Neural progenitor cell (in vitro differentiated cells): ENCODE measurements around the gene ADCY9. TPM values are rescaled to one million over a fixed set of nuclear protein-coding genes. Genes with fewer than 3 reads are reported as not detected.

Source experiments
- DNase-seq: peaks from one replicate; pipeline ENCODE4 v3.0.0-alpha.2; 2016; ENCODE audit warnings: low spot score
- H2AFZ ChIP-seq: fragments of 200-600 bp; sonication (generic); replicated peaks from 2 replicates; pipeline ENCODE4 v1.6.1; 2016; ENCODE audit warnings: antibody characterized with exemption
- H3F3A ChIP-seq: fragments of 200-600 bp; sonication (generic); 2 replicates; pipeline ENCODE4 v1.6.1; 2016; ENCODE audit warnings: antibody characterized with exemption, low read depth
- H3K27ac ChIP-seq: fragments of 200-600 bp; sonication (generic); 2 replicates; pipeline ENCODE4 v1.5.1; 2016; ENCODE audit warnings: mild to moderate bottlenecking
- H3K27me3 ChIP-seq: fragments of 200-600 bp; sonication (generic); 2 replicates; pipeline ENCODE4 v1.6.1; 2016; ENCODE audit warnings: mild to moderate bottlenecking, moderate library complexity
- H3K36me3 ChIP-seq: fragments of 200-600 bp; sonication (generic); 2 replicates; pipeline ENCODE4 v1.5.1; 2016
- H3K4me1 ChIP-seq: fragments of 200-600 bp; sonication (generic); 2 replicates; pipeline ENCODE4 v1.6.1; 2016; ENCODE audit warnings: mixed run types
- H3K4me2 ChIP-seq: fragments of 200-600 bp; sonication (generic); 2 replicates; pipeline ENCODE4 v1.6.1; 2016
- H3K4me3 ChIP-seq: fragments of 200-600 bp; sonication (generic); 2 replicates; pipeline ENCODE4 v1.5.1; 2016
- H3K79me2 ChIP-seq: fragments of 200-600 bp; sonication (generic); 2 replicates; pipeline ENCODE4 v1.6.1; 2016; ENCODE audit warnings: low read depth
- H3K9ac ChIP-seq: fragments of 200-600 bp; sonication (generic); 2 replicates; pipeline ENCODE4 v1.6.1; 2016
- H3K9me3 ChIP-seq: fragments of 200-600 bp; sonication (generic); 2 replicates; pipeline ENCODE4 v1.5.1; 2016; ENCODE audit warnings: low read depth
- H4K20me1 ChIP-seq: fragments of 200-600 bp; sonication (generic); 2 replicates; pipeline ENCODE4 v1.6.1; 2016; ENCODE audit warnings: low read depth
- H3K27ac Mint-ChIP-seq: 3 replicates; pipeline ENCODE4 v1.8.0; 2021; ENCODE audit warnings: mixed read lengths
- H3K27me3 Mint-ChIP-seq: 2 replicates; pipeline ENCODE4 v1.8.0; 2022; ENCODE audit warnings: low read depth, mild to moderate bottlenecking, inconsistent platforms, moderate library complexity, mixed read lengths; ENCODE audit not compliant: insufficient read depth
- H3K36me3 Mint-ChIP-seq: 3 replicates; pipeline ENCODE4 v1.8.0; 2021; ENCODE audit warnings: mixed read lengths
- H3K4me1 Mint-ChIP-seq: 3 replicates; pipeline ENCODE4 v1.8.0; 2021; ENCODE audit warnings: mixed read lengths
- H3K4me3 Mint-ChIP-seq: 3 replicates; pipeline ENCODE4 v1.8.0; 2021; ENCODE audit warnings: mild to moderate bottlenecking, moderate library complexity, mixed read lengths
- H3K9me3 Mint-ChIP-seq: 3 replicates; pipeline ENCODE4 v1.8.0; 2020; ENCODE audit warnings: mixed read lengths
- EZH2 ChIP-seq: fragments of 200-600 bp; sonication (generic); IDR thresholded peaks from 2 replicates; pipeline ENCODE4 v1.6.1; 2017; ENCODE audit warnings: antibody characterized with exemption, mild to moderate bottlenecking, moderate library complexity
- EZH2phosphoT487 ChIP-seq: fragments of 200-600 bp; sonication (generic); IDR thresholded peaks from 2 replicates; pipeline ENCODE4 v1.6.1; 2017; ENCODE audit warnings: antibody characterized with exemption
- total RNA-seq: library from RNA; depleted of rRNA; stranded (reverse); fragments of >200 nt; gene quantifications from 2 replicates; pipeline ENCODE4 v1.2.3, GENCODE V29; 2015; ENCODE audit warnings: low replicate concordance
- TF ChIP-seq, protein P1 (sequence below): fragments of 200-600 bp; sonication (generic); IDR thresholded peaks from 2 replicates; pipeline ENCODE4 v1.5.1; 2017; ENCODE audit warnings: antibody characterized with exemption, mild to moderate bottlenecking

ADCY9 gene
- total RNA-seq, 1 donor from 2014 or later: 1.2 TPM

DNA sequence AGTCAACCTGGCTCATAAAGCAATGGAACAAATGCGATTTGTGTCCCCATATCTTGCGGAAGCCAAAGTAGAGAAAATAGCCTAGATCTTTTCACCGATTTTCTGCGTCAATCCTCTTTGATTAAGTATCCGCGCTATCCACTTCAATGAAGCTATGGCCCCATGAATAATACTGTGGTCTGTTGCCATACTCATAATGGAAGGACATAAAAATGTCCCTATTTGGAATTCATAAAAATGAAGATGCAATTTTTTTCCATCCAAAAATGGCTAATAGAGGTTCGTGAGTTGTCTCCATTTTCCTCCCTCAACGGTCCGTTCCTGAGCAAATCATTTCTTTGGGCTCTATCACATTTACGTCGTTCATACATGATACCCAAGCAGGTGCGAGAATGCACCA lies 25.4 kb upstream of the ADCY9 start:
- Histone ChIP-seq H3K4me1 (no peaks in the 10 kb centered on the region), H3K9ac (no peak overlapping the region), H3K79me2 (no peaks in the 10 kb centered on the region), H3K4me3 (no peak overlapping the region), H4K20me1 (no peaks in the 10 kb centered on the region), H3K9me3 (no peaks in the 10 kb centered on the region), H3K4me2 (no peak overlapping the region), H2AFZ (no peak overlapping the region), H3K27me3 (no peaks in the 10 kb centered on the region), H3K27ac (no peak overlapping the region), H3F3A (no peaks in the 10 kb centered on the region), H3K36me3 (no peaks in the 10 kb centered on the region)
- H3K27ac Mint-ChIP-seq: no peak overlapping the region
- no peak overlapping the region for H3K4me3 Mint-ChIP-seq
- TF ChIP-seq EZH2phosphoT487 (no peak), EZH2 (no peak)
- TF ChIP-seq, protein P1, sequence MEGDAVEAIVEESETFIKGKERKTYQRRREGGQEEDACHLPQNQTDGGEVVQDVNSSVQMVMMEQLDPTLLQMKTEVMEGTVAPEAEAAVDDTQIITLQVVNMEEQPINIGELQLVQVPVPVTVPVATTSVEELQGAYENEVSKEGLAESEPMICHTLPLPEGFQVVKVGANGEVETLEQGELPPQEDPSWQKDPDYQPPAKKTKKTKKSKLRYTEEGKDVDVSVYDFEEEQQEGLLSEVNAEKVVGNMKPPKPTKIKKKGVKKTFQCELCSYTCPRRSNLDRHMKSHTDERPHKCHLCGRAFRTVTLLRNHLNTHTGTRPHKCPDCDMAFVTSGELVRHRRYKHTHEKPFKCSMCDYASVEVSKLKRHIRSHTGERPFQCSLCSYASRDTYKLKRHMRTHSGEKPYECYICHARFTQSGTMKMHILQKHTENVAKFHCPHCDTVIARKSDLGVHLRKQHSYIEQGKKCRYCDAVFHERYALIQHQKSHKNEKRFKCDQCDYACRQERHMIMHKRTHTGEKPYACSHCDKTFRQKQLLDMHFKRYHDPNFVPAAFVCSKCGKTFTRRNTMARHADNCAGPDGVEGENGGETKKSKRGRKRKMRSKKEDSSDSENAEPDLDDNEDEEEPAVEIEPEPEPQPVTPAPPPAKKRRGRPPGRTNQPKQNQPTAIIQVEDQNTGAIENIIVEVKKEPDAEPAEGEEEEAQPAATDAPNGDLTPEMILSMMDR: no peak
- H3K36me3 Mint-ChIP-seq: no peaks in the 10 kb centered on the region
- peaks cover 3% of the 10 kb centered on the region for H3K27me3 Mint-ChIP-seq
- H3K4me1 Mint-ChIP-seq: no peaks in the 10 kb centered on the region
- H3K9me3 Mint-ChIP-seq: no peaks in the 10 kb centered on the region
- no peak for DNase-seq

DNA sequence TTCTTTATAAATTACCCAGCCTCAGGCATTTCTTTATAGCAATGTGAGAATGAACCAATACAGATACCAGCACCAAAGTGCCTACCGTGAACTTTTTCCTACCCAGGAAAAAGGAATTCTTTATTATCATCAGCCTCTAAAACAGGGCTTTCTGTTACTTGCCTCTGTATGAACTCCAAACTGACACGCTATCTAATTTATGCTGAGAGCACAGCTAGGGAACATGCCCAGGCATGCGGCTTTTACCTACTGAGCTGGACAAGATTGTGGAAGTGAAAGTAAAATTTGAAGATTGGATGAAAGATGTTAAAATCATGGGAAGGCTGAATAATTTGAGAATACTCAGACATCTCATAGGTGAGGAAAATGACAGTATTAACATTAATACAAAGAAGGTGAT lies 24.4 kb upstream of the ADCY9 start:
- no peak overlapping the region for H3K9ac ChIP-seq
- no peak overlapping the region for H2AFZ ChIP-seq
- H3K79me2 ChIP-seq: no peaks in the 10 kb centered on the region
- TF ChIP-seq, protein P1: no peak
- TF ChIP-seq EZH2: no peak
- no peak for TF ChIP-seq EZH2phosphoT487
- H3K27me3 ChIP-seq: no peaks in the 10 kb centered on the region
- Mint-ChIP-seq H3K9me3 (no peaks in the 10 kb centered on the region), H3K36me3 (no peaks in the 10 kb centered on the region), H3K27ac (no peak overlapping the region), H3K27me3 (peaks cover 3% of the 10 kb centered on the region), H3K4me1 (no peaks in the 10 kb centered on the region), H3K4me3 (no peak overlapping the region)
- no peaks in the 10 kb centered on the region for H3F3A ChIP-seq
- no peaks in the 10 kb centered on the region for H4K20me1 ChIP-seq
- no peak for DNase-seq
- H3K4me3 ChIP-seq: no peak overlapping the region
- H3K36me3 ChIP-seq: no peaks in the 10 kb centered on the region
- no peak overlapping the region for H3K27ac ChIP-seq
- H3K4me1 ChIP-seq: no peaks in the 10 kb centered on the region
- H3K4me2 ChIP-seq: no peak overlapping the region
- H3K9me3 ChIP-seq: no peaks in the 10 kb centered on the region

DNA sequence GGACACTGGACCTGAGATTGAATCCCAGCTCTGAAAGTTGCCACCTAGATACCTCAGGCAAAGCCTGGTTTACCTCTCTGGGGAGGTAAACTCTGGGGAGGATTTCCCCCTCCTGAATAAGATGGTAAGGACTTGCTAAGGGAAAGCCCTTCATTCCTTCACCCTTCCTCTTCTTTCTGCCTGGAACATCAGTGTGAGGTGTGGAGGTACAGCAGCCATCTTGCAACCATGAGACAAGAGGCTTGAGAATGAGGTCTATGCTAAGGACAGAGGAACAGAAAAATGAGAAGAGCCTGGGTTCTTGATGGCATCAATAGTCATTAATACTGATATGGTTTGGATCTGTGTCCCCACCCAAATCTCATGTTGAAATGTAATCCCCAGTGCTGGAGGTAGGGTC lies 23.7 kb upstream of the ADCY9 start:
- H3K27me3 ChIP-seq: no peaks in the 10 kb centered on the region
- H3K4me2 ChIP-seq: no peak overlapping the region
- H3F3A ChIP-seq: no peaks in the 10 kb centered on the region
- H3K79me2 ChIP-seq: no peaks in the 10 kb centered on the region
- no peaks in the 10 kb centered on the region for H4K20me1 ChIP-seq
- TF ChIP-seq EZH2phosphoT487 (no peak), EZH2 (no peak)
- TF ChIP-seq, protein P1: no peak
- H3K9ac ChIP-seq: no peak overlapping the region
- no peak overlapping the region for H3K4me3 ChIP-seq
- H3K9me3 Mint-ChIP-seq: no peaks in the 10 kb centered on the region
- H3K36me3 ChIP-seq: no peaks in the 10 kb centered on the region
- no peaks in the 10 kb centered on the region for H3K4me1 ChIP-seq
- no peak overlapping the region for H3K27ac ChIP-seq
- H3K27me3 Mint-ChIP-seq: peaks cover 8% of the 10 kb centered on the region
- H3K36me3 Mint-ChIP-seq: no peaks in the 10 kb centered on the region
- no peak for DNase-seq
- H3K9me3 ChIP-seq: no peaks in the 10 kb centered on the region
- no peak overlapping the region for H3K27ac Mint-ChIP-seq
- H3K4me3 Mint-ChIP-seq: no peak overlapping the region
- no peaks in the 10 kb centered on the region for H3K4me1 Mint-ChIP-seq
- no peak overlapping the region for H2AFZ ChIP-seq

DNA sequence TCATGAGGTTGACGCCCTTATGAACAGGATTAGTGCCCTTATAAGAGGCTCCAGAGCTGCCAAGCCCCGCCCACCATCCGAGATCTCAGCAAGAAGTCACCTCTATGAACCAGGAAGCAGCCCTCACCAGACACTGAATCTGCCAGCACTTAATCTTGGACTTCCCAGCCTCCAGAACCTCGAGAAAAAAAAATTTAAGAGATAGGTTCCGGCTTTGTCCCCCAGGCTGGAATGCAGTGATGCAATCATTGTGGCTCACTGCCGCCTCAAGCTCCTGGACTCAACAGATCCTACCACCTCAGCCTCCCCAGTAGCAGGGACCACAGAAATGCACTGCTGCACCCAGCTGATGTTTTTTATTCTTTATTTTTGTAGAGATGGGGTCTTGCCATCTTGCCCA lies 22.5 kb upstream of the ADCY9 start:
- Histone ChIP-seq H3F3A (no peaks in the 10 kb centered on the region), H3K27me3 (no peaks in the 10 kb centered on the region), H3K9ac (no peak overlapping the region), H3K4me2 (no peak overlapping the region), H3K9me3 (no peaks in the 10 kb centered on the region), H2AFZ (no peak overlapping the region), H3K4me1 (peaks cover 5% of the 10 kb centered on the region), H3K79me2 (no peaks in the 10 kb centered on the region), H3K27ac (no peak overlapping the region), H3K4me3 (no peak overlapping the region), H4K20me1 (no peaks in the 10 kb centered on the region), H3K36me3 (no peaks in the 10 kb centered on the region)
- no peak overlapping the region for H3K27ac Mint-ChIP-seq
- H3K36me3 Mint-ChIP-seq: no peaks in the 10 kb centered on the region
- TF ChIP-seq EZH2phosphoT487: no peak
- TF ChIP-seq EZH2: no peak
- TF ChIP-seq, protein P1: no peak
- no peaks in the 10 kb centered on the region for H3K9me3 Mint-ChIP-seq
- DNase-seq: no peak
- peaks cover 8% of the 10 kb centered on the region for H3K27me3 Mint-ChIP-seq
- H3K4me3 Mint-ChIP-seq: no peak overlapping the region
- peaks cover 2% of the 10 kb centered on the region for H3K4me1 Mint-ChIP-seq
